ENCODE results near the gene NOTCH2. TPM values are rescaled to one million over a fixed set of nuclear protein-coding genes. Genes with fewer than 3 reads are reported as not detected.

Gene NOTCH2
- total RNA-seq, 1 experiment from 2014 or later: 55.7 TPM

DNA sequence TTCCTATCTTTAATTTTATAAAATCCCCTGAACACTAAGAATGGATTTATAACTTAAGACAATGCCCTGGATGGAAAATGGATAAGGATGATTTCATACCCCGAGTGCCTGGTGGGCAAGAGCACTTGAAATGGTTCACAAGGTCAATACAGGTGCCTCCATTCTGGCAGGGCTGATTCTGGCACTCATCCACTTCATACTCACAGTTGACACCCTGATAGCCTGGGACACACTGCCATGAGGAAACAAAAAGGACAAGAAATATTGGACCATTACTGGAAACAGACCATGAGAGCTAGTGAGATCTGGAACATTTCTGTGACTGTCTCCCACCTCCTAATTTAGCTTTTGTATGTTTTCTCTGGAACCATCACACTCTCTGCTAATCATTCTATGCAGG is 134.1 kb downstream of the NOTCH2 start:
- H3K36me3 ChIP-seq (ENCODE audit: insufficient read depth, low read length, poor library complexity, severe bottlenecking): peaks cover 63% of the 10 kb centered on the region
- peaks cover 12% of the 10 kb centered on the region for H3K9me3 ChIP-seq (ENCODE audit: low read depth, low read length, poor library complexity, severe bottlenecking)
- H3K27ac ChIP-seq (ENCODE audit: low read depth, low read length, poor library complexity, severe bottlenecking): no peak overlapping the region
- H3K4me3 ChIP-seq (ENCODE audit: low read depth, low read length, poor library complexity, severe bottlenecking): no peak overlapping the region
- no TSS peak for BruUV-seq (replicated peaks)
- H3K27me3 ChIP-seq (replicated peaks; ENCODE audit: insufficient read depth, low read depth, low read length, poor library complexity): no peaks in the 10 kb centered on the region
- TF ChIP-seq, protein P1, sequence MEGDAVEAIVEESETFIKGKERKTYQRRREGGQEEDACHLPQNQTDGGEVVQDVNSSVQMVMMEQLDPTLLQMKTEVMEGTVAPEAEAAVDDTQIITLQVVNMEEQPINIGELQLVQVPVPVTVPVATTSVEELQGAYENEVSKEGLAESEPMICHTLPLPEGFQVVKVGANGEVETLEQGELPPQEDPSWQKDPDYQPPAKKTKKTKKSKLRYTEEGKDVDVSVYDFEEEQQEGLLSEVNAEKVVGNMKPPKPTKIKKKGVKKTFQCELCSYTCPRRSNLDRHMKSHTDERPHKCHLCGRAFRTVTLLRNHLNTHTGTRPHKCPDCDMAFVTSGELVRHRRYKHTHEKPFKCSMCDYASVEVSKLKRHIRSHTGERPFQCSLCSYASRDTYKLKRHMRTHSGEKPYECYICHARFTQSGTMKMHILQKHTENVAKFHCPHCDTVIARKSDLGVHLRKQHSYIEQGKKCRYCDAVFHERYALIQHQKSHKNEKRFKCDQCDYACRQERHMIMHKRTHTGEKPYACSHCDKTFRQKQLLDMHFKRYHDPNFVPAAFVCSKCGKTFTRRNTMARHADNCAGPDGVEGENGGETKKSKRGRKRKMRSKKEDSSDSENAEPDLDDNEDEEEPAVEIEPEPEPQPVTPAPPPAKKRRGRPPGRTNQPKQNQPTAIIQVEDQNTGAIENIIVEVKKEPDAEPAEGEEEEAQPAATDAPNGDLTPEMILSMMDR (conservative IDR thresholded peaks at IDR 0.05; ENCODE audit: low read depth, low read length): no peak
- TF ChIP-seq EZH2 (IDR thresholded peaks at IDR 0.05; ENCODE audit: borderline replicate concordance, low read depth, low read length, poor library complexity, severe bottlenecking): no peak
- H3K4me1 ChIP-seq (ENCODE audit: insufficient read depth, low read length, poor library complexity, severe bottlenecking): no peaks in the 10 kb centered on the region
- CTCF ChIA-PET: no interaction called here
- intact Hi-C loops (cut with micrococcal nuclease; ENCODE audit: unreplicated experiment): no loop called here
- POLR2A ChIA-PET (ENCODE audit: low non-redundant PET): no interaction called here
- DNase-seq (ENCODE audit: low spot score): no peak

DNA sequence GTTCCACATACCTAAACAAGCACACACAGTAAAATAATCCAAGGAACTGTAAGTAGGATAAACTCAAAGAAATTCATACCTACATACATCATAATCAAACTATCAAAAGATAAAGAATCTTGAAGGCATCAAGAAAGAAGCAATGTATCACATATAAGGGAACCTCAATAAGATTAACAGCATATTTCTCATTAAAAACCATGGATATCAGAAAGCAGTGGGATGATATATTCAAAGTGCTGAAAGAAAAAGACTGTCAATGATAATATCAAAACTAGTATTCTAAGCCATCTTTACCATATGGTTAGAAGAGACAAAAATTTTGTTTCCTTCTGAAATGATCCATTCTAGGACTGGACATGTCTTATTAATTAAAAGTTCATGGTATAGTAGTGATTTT is 136.1 kb downstream of the NOTCH2 start:
- intact Hi-C loops (cut with micrococcal nuclease; ENCODE audit: unreplicated experiment): no loop called here
- Histone ChIP-seq H3K4me1 (ENCODE audit: insufficient read depth, low read length, poor library complexity, severe bottlenecking) (no peaks in the 10 kb centered on the region), H3K27me3 (replicated peaks; ENCODE audit: insufficient read depth, low read depth, low read length, poor library complexity) (no peaks in the 10 kb centered on the region), H3K4me3 (ENCODE audit: low read depth, low read length, poor library complexity, severe bottlenecking) (no peak overlapping the region), H3K27ac (ENCODE audit: low read depth, low read length, poor library complexity, severe bottlenecking) (no peak overlapping the region), H3K36me3 (ENCODE audit: insufficient read depth, low read length, poor library complexity, severe bottlenecking) (peaks cover 49% of the 10 kb centered on the region), H3K9me3 (ENCODE audit: low read depth, low read length, poor library complexity, severe bottlenecking) (peaks cover 12% of the 10 kb centered on the region)
- ChIA-PET CTCF (no interaction called here), POLR2A (ENCODE audit: low non-redundant PET) (no interaction called here)
- no peak for DNase-seq (ENCODE audit: low spot score)
- no TSS peak for BruUV-seq (replicated peaks)
- TF ChIP-seq, protein P1 (conservative IDR thresholded peaks at IDR 0.05; ENCODE audit: low read depth, low read length): no peak
- TF ChIP-seq EZH2 (IDR thresholded peaks at IDR 0.05; ENCODE audit: borderline replicate concordance, low read depth, low read length, poor library complexity, severe bottlenecking): no peak

DNA sequence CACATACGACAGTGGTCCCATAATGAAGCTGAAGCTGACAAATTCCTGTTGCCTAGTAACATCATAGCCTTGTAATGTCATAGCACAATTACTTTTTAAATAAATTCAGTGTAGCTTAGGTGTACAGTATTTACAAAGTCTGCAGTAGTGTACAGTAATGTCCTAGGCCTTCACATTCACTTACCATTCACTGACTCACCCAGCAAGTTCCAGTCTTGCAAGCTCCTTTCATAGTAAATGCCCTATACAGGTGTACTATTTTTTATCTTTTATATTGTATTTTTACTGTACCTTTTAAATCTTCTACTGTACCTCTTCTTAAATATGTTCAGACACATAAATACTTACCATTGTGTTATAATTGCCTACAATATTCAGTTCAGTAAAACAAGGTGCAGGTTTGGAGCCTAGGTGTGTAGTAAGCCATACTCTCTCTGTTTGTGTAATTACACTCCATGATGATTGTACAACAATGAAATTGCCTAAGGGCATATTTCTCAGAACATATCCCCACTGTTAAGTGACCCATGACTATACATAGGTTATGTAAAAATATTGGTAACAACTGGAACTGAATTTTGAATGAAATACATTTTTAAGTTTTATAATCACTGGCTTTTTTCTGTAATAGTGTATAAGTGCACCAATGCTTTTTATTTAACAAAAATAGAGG is 139.7 kb downstream of the NOTCH2 start:
- Histone ChIP-seq H3K27me3 (replicated peaks; ENCODE audit: insufficient read depth, low read depth, low read length, poor library complexity) (no peaks in the 10 kb centered on the region), H3K4me1 (ENCODE audit: insufficient read depth, low read length, poor library complexity, severe bottlenecking) (no peaks in the 10 kb centered on the region), H3K36me3 (ENCODE audit: insufficient read depth, low read length, poor library complexity, severe bottlenecking) (peaks cover 24% of the 10 kb centered on the region), H3K27ac (ENCODE audit: low read depth, low read length, poor library complexity, severe bottlenecking) (no peak overlapping the region), H3K4me3 (ENCODE audit: low read depth, low read length, poor library complexity, severe bottlenecking) (no peak overlapping the region), H3K9me3 (ENCODE audit: low read depth, low read length, poor library complexity, severe bottlenecking) (peaks cover 12% of the 10 kb centered on the region)
- intact Hi-C loops (cut with micrococcal nuclease; ENCODE audit: unreplicated experiment): no loop called here
- DNase-seq (ENCODE audit: low spot score): no peak
- ChIA-PET POLR2A (ENCODE audit: low non-redundant PET) (no interaction called here), CTCF (no interaction called here)
- TF ChIP-seq, protein P1 (conservative IDR thresholded peaks at IDR 0.05; ENCODE audit: low read depth, low read length): no peak
- TF ChIP-seq EZH2 (IDR thresholded peaks at IDR 0.05; ENCODE audit: borderline replicate concordance, low read depth, low read length, poor library complexity, severe bottlenecking): no peak
- BruUV-seq (replicated peaks): no TSS peak
